ENCODE measurements around the gene YLPM1.

The YLPM1 gene

DNA sequence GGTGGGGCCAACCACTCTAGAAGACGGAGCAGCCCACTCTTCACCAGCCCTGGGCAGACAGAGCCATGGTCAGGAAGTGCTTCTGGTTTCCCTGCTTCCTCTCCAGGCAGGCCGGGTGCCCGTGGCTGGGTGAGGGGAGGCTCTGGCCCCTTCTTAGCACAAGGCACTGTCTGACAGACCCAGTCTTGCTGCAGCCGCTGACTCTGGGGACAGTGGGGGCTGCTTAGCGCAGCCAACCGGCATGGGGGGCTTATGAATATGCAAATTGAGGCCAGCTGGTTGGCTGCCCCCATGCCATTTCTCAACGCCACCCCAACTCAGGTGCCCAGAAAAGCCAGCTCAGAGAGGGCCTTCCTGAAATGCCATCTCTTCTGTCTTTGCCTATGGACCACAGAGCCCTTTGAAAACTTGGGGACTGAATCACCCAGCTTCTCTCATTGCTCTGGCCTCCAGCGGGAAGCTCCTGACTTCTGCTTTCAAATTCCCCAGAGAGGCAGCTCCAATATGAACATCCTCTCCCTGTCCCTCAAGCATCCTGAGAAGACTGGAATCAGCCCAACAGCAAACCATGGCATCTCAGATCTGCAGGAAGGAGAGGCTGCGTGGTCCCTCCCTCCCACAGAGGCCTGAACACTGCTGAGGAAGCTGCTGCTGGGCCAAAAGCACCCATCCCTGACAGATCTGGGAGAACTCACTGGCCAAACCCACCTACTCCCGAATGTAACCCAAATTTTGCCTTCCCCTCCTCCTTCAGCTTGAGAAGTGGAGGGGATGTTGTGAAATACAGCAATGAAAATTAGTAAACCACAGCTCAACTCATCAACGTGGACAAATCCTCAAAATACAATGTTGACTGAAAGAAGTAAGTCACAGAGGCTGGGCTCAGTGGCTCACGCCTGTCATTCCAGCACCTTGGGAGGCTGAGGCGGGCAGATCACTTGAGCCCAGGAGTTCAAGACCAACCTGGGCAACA, 113.1 kb downstream of the YLPM1 start, which contains the start of gene PROX2:
Gene PROX2, minus strand, starts transcription at position 205 of the 973 bp plus-strand sequence. CDS start 12,311 bp downstream, outside the sequence.
- DNase-seq, result no peak

DNA sequence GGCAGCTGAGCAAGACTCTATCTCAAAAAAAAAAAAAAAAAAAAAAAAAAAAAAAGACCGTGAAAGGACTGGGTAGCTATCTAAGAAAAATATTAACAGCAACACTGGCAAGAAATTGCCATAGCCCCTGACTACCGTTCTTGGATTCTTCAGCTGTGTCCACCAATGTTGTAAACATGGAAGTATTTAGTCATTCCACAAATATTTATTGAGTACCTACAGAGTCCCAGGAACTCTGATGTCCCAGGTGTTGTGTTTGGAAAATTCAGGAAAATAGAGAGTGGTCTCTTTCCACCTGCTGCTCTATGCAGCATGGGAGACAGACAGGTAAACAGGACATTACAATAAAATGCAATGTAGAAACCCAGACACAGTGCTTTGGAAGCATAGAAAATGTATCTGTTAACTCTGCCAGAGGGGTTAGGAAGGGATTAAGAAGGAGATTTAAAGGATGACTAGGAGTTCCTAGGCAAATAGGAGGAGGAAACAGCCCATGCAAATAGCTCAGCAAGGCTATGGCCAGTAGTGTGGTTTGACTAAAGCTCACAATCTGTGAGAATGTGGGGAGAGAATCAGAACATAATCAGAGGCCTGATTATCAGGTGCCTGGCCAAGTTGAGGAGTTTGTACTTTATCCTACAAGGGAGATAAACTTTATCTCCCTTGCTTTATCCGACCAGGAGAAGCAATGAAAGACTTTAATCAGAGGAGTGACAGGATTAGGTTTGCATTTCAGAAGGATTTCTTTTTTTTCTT, 116.5 kb downstream of the YLPM1 start:
- no peak for DNase-seq

DNA sequence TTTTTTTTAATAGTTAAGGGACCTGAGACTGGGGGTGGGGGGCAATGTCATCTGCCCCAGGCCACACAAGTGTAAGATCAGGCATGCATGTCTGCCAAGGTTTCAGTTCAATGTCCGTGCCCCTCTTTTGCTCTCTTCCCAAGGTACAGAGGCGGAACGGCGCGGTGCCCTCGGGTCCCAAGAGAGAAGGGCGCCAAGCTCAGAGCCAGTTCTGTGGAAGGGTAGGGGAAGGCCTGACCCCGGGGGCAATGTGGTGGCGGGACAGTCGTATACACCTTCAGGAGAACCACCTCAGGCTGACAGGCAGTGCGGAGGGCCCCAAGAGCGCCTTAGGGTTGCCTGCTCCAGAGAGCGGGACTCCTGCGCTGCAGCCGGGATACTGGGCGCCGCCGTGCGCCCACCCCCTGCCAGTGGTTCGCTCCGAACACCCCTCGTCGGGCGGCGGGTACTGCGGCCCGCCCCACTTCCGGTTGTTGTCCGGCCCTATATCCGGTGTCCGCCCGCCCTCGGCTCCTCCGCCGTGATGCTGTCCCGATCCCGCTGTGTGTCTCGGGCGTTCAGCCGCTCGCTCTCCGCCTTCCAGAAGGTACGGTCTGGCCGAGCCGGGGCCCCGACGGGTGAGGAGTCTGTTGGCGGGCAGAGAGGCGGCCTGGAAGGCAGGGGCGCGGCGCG, 118.5 kb downstream of the YLPM1 start, which contains the start of gene DLST:
Gene DLST, plus strand, starts transcription at position 486 of the 672 bp plus-strand sequence. Its CDS starts 38 bp downstream, at position 524.
- peak; percentile 82 for DNase-seq

DNA sequence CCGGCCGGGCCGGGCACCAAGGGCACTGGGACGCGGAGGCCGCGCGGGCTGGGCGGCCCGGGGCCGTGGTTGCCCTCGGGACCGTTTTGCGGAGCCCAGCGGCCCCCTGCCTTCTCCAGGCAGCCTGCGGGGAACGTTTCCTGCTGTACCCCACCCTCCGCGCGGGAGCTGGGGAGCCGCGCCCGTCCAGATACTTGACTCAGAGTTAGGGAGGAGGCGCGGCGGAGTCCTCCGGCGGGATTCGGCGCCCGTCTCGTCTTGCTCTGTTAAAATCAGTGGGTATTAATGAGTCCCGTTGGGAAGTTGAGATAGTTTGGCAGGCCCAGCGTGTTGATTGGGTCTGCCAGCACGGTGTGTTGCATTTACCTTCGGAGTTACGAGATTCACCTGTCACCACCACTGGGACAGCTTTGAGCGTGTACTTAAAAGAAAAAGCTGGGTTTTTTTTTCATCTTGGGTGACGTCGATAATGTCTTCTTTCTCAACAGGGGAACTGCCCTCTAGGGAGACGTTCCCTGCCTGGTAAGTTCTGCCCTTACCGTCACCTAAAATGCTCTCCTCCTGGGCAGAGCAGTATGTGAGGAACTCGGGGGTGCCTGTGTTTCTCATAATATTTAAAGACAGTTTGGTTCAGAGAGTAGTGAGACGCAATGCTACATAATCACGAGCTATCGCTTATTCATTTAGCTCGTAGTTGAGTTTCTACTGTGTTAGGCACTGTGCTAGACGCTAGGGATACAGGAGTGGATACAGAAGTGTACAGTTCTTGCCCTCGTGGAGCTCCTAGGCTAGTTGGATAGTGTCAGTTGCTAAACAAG, 119.2 kb downstream of the YLPM1 start:
- no peak for DNase-seq

All from NCI-H748 treated with DMSO at 0.1 percent for 48 hours (cell line).